DOHH2 (cell line): ENCODE data around the gene KISS1R.

ENCODE experiments used
- H3F3A ChIP-seq: fragments of 200-600 bp; sonication (generic), shearing (Covaris generic); 2 replicates; pipeline ENCODE4 v1.6.0; 2016; ENCODE audit warnings: antibody characterized with exemption, mild to moderate bottlenecking; ENCODE audit not compliant: control insufficient read depth, insufficient read depth
- H3K27ac ChIP-seq: fragments of 200-600 bp; sonication (generic); 2 replicates; pipeline ENCODE4 v1.5.1; 2014; ENCODE audit warnings: low read depth, mild to moderate bottlenecking, low read length, moderate library complexity
- H3K27me3 ChIP-seq: fragments of 200-600 bp; sonication (generic); 2 replicates; pipeline ENCODE4 v1.6.1; 2014; ENCODE audit warnings: mild to moderate bottlenecking, low read length, mixed read lengths; ENCODE audit not compliant: control insufficient read depth
- H3K36me3 ChIP-seq: fragments of 200-600 bp; sonication (generic); 2 replicates; pipeline ENCODE4 v1.6.1; 2014; ENCODE audit warnings: mild to moderate bottlenecking, low read length, moderate library complexity, mixed read lengths; ENCODE audit not compliant: control insufficient read depth
- H3K4me1 ChIP-seq: fragments of 200-600 bp; sonication (generic); 2 replicates; pipeline ENCODE4 v1.6.1; 2014; ENCODE audit warnings: mild to moderate bottlenecking, low read length, mixed read lengths; ENCODE audit not compliant: control insufficient read depth
- H3K4me2 ChIP-seq: fragments of 200-600 bp; sonication (generic); 2 replicates; pipeline ENCODE4 v1.6.0; 2014; ENCODE audit warnings: mild to moderate bottlenecking, low read length, moderate library complexity
- H3K4me3 ChIP-seq: fragments of 200-600 bp; sonication (generic); 2 replicates; pipeline ENCODE4 v1.5.1; 2014; ENCODE audit warnings: mild to moderate bottlenecking, low read length, mixed read lengths
- H3K79me2 ChIP-seq: fragments of 200-600 bp; sonication (generic); 2 replicates; pipeline ENCODE4 v1.6.1; 2014; ENCODE audit warnings: mild to moderate bottlenecking, low read length, mixed read lengths; ENCODE audit not compliant: control insufficient read depth
- H3K9me2 ChIP-seq: fragments of 200-600 bp; sonication (generic); replicated peaks from 2 replicates; pipeline ENCODE4 v1.6.1; 2014; ENCODE audit warnings: mild to moderate bottlenecking, low read length, mixed read lengths; ENCODE audit not compliant: control insufficient read depth
- H3K9me3 ChIP-seq: fragments of 200-600 bp; sonication (generic); 2 replicates; pipeline ENCODE4 v1.6.1; 2014; ENCODE audit warnings: antibody characterized with exemption, low read length, mixed read lengths; ENCODE audit not compliant: control insufficient read depth, insufficient read depth
- H4K20me1 ChIP-seq: fragments of 200-600 bp; sonication (generic); 2 replicates; pipeline ENCODE4 v1.6.0; 2014; ENCODE audit warnings: low read depth, mild to moderate bottlenecking, antibody characterized with exemption, low read length, moderate library complexity; ENCODE audit not compliant: control insufficient read depth, insufficient read depth
- CTCF ChIP-seq: fragments of 200-600 bp; sonication (generic); IDR thresholded peaks from one replicate; pipeline ENCODE4 v1.5.1; 2014; ENCODE audit warnings: antibody characterized with exemption, mild to moderate bottlenecking, low read depth, low read length; ENCODE audit not compliant: poor library complexity, severe bottlenecking
- EZH2phosphoT487 ChIP-seq: fragments of 200-600 bp; sonication (generic); IDR thresholded peaks from 2 replicates; pipeline ENCODE4 v1.6.1; 2017; ENCODE audit warnings: borderline replicate concordance, mild to moderate bottlenecking, antibody characterized with exemption, low read length, moderate library complexity, mixed read lengths

KISS1R gene

GRCh38 chr19:881385-882071 lies 35.6 kb upstream of the KISS1R start:
- Histone ChIP-seq H3K9me2 (no peaks in the 10 kb centered on the region), H3K79me2 (no peaks in the 10 kb centered on the region), H3K9me3 (no peaks in the 10 kb centered on the region), H3K36me3 (peaks cover 5% of the 10 kb centered on the region; the same call in 1 of the 2 replicates), H4K20me1 (no peaks in the 10 kb centered on the region), H3K4me1 (no peaks in the 10 kb centered on the region), H3K4me3 (no peak overlapping the region), H3K4me2 (no peak overlapping the region), H3K27me3 (no peaks in the 10 kb centered on the region), H3F3A (no peaks in the 10 kb centered on the region), H3K27ac (no peak overlapping the region)
- no peak for TF ChIP-seq CTCF
- no peak for TF ChIP-seq EZH2phosphoT487

- peaks cover 5% of the 10 kb centered on the region; the same call in 1 of the 2 replicates for H3K36me3 ChIP-seq
- no peaks in the 10 kb centered on the region for H3K27me3 ChIP-seq
- H4K20me1 ChIP-seq, result no peaks in the 10 kb centered on the region
- H3K79me2 ChIP-seq, result no peaks in the 10 kb centered on the region
- H3K9me2 ChIP-seq, result no peaks in the 10 kb centered on the region
- no peak overlapping the region for H3K4me2 ChIP-seq
- H3K4me1 ChIP-seq, result no peaks in the 10 kb centered on the region
- no peaks in the 10 kb centered on the region for H3K9me3 ChIP-seq
- no peak for TF ChIP-seq CTCF
- no peak for TF ChIP-seq EZH2phosphoT487
- H3K4me3 ChIP-seq, result no peak overlapping the region
- H3K27ac ChIP-seq, result no peak overlapping the region
- H3F3A ChIP-seq, result no peaks in the 10 kb centered on the region
These were observed 34.1 kb upstream of the KISS1R start for GRCh38 chr19:882871-883497.

- Histone ChIP-seq H3K36me3 (peaks cover 5% of the 10 kb centered on the region; the same call in 1 of the 2 replicates), H3K27ac (no peak overlapping the region), H4K20me1 (no peaks in the 10 kb centered on the region), H3K27me3 (no peaks in the 10 kb centered on the region), H3K4me1 (peaks cover 3% of the 10 kb centered on the region), H3K9me3 (no peaks in the 10 kb centered on the region), H3K4me3 (no peak overlapping the region), H3K9me2 (no peaks in the 10 kb centered on the region), H3K79me2 (no peaks in the 10 kb centered on the region), H3F3A (no peaks in the 10 kb centered on the region), H3K4me2 (no peak overlapping the region)
- TF ChIP-seq CTCF (no peak), EZH2phosphoT487 (no peak)
These were observed 33.4 kb upstream of the KISS1R start for GRCh38 chr19:883661-884211.
